ENCODE measurements around the gene SRGAP1. TPM values are rescaled to one million over a fixed set of nuclear protein-coding genes. Genes with fewer than 3 reads are reported as not detected.

The SRGAP1 gene
- total and polyA plus RNA-seq, 9 of the 15 experiments (the other 6 are each of a cell fraction or from before 2014, with no cell fraction given) = 0.01 to 0.13 (median 0.04) TPM; not detected in 3

GRCh38 chr12:64064706-64065105 lies 220.2 kb downstream of the SRGAP1 start:
- no peak for ATAC-seq
- intact Hi-C loops (cut with micrococcal nuclease) (no loop called here), in situ Hi-C loops (cut with MboI) (no loop called here)
- no peak for DNase-seq (ENCODE audit: extremely low read depth in 1 of 4, low spot score in 3 of 4)
- H3K9me1 ChIP-seq (ENCODE audit: control insufficient read depth, insufficient read depth, low read length) = no peaks in the 10 kb centered on the region
- no peaks in the 10 kb centered on the region for H3K27me3 ChIP-seq (ENCODE audit: control insufficient read depth in 2 of 2, insufficient read depth in 2 of 2, low read length in 2 of 2)
- H3K4me2 ChIP-seq (ENCODE audit: insufficient read depth, low read length) = no peak overlapping the region
- no peak overlapping the region for H2AFZ ChIP-seq (ENCODE audit: low read depth, low read length)
- no peaks in the 10 kb centered on the region for H3K9me3 ChIP-seq (replicated peaks; ENCODE audit: control insufficient read depth, insufficient read depth, low read depth, low read length)
- no peak overlapping the region for H3K4me3 ChIP-seq
- ChIA-PET CTCF (ENCODE audit: low intra/inter-chr PET ratio) (no interaction called here), POLR2A (no interaction called here)
- no peaks in the 10 kb centered on the region for H3K79me2 ChIP-seq (ENCODE audit: control insufficient read depth, insufficient read depth, low read length)
- no peak for FAIRE-seq
- no TSS peak for BruUV-seq (replicated peaks)
- H3K4me1 ChIP-seq (replicated peaks in 1 of 2; ENCODE audit: control insufficient read depth in 2 of 2, insufficient read depth in 2 of 2, low read length in 2 of 2) = no peaks in the 10 kb centered on the region
- WGBS (ENCODE audit: insufficient coverage, low coverage, missing lambda C conversion rate) = 0% methylated on average over 8 of the region's 8 CpGs
- H4K20me1 ChIP-seq (replicated peaks; ENCODE audit: control insufficient read depth, insufficient read depth, low read length) = no peaks in the 10 kb centered on the region; the same call in 1 of the 2 replicates
- H3K9ac ChIP-seq (ENCODE audit: insufficient read depth in 1 of 2, low read depth in 2 of 2, low read length in 2 of 2) = no peak overlapping the region
- no peak overlapping the region for H3K27ac ChIP-seq (ENCODE audit: extremely low read depth, low read depth, low read length)
- no peaks in the 10 kb centered on the region for H3K36me3 ChIP-seq (ENCODE audit: control insufficient read depth, insufficient read depth, low read length)
- no peak for TF ChIP-seq BCL6 (CRISPR knock-in tag; IDR thresholded peaks at IDR 0.05)
- no peak for TF ChIP-seq ZNF282 (CRISPR knock-in tag; IDR thresholded peaks at IDR 0.05)
- TF ChIP-seq BDP1 (IDR thresholded peaks at IDR 0.05; ENCODE audit: insufficient read depth, insufficient read length) = no peak
- no peak for TF ChIP-seq TOE1 (IDR thresholded peaks at IDR 0.05; ENCODE audit: borderline replicate concordance)
- TF ChIP-seq TOE1 (CRISPR knock-in tag; IDR thresholded peaks at IDR 0.05; ENCODE audit: borderline replicate concordance, low read depth) = no peak
- no peak for TF ChIP-seq THRAP3 (IDR thresholded peaks at IDR 0.05; ENCODE audit: borderline replicate concordance)
- TF ChIP-seq PHB (CRISPR knock-in tag; IDR thresholded peaks at IDR 0.05) = no peak

GRCh38 chr12:64065881-64066451 lies 221.5 kb downstream of the SRGAP1 start:
- no peak for DNase-seq (ENCODE audit: extremely low read depth in 1 of 4, low spot score in 3 of 4)
- BruUV-seq (replicated peaks) = no TSS peak
- Histone ChIP-seq H3K4me1 (replicated peaks in 1 of 2; ENCODE audit: control insufficient read depth in 2 of 2, insufficient read depth in 2 of 2, low read length in 2 of 2) (no peaks in the 10 kb centered on the region), H3K4me3 (no peak overlapping the region), H2AFZ (ENCODE audit: low read depth, low read length) (no peak overlapping the region), H3K27ac (ENCODE audit: extremely low read depth, low read depth, low read length) (no peak overlapping the region), H3K79me2 (ENCODE audit: control insufficient read depth, insufficient read depth, low read length) (no peaks in the 10 kb centered on the region), H3K9me1 (ENCODE audit: control insufficient read depth, insufficient read depth, low read length) (no peaks in the 10 kb centered on the region), H4K20me1 (replicated peaks; ENCODE audit: control insufficient read depth, insufficient read depth, low read length) (no peaks in the 10 kb centered on the region; the same call in 1 of the 2 replicates), H3K27me3 (ENCODE audit: control insufficient read depth in 2 of 2, insufficient read depth in 2 of 2, low read length in 2 of 2) (no peaks in the 10 kb centered on the region), H3K9me3 (replicated peaks; ENCODE audit: control insufficient read depth, insufficient read depth, low read depth, low read length) (no peaks in the 10 kb centered on the region), H3K36me3 (ENCODE audit: control insufficient read depth, insufficient read depth, low read length) (no peaks in the 10 kb centered on the region), H3K4me2 (ENCODE audit: insufficient read depth, low read length) (no peak overlapping the region), H3K9ac (ENCODE audit: insufficient read depth in 1 of 2, low read depth in 2 of 2, low read length in 2 of 2) (no peak overlapping the region)
- WGBS (ENCODE audit: insufficient coverage, low coverage, missing lambda C conversion rate) = 0% methylated on average over 2 of the region's 2 CpGs
- ChIA-PET CTCF (ENCODE audit: low intra/inter-chr PET ratio) (no interaction called here), POLR2A (no interaction called here)
- no peak for FAIRE-seq
- intact Hi-C loops (cut with micrococcal nuclease) (no loop called here), in situ Hi-C loops (cut with MboI) (no loop called here)
- ATAC-seq = no peak
- TF ChIP-seq ZNF75A (CRISPR knock-in tag; IDR thresholded peaks at IDR 0.05) (no peak), STAT6 (CRISPR knock-in tag; IDR thresholded peaks at IDR 0.05) (no peak), POLR3G (IDR thresholded peaks at IDR 0.05; ENCODE audit: extremely low read depth, insufficient read length, insufficient replicate concordance) (no peak), SPI1 (IDR thresholded peaks at IDR 0.05; ENCODE audit: borderline replicate concordance, low read depth, low read length) (no peak), POU5F1 (IDR thresholded peaks at IDR 0.05; ENCODE audit: borderline replicate concordance, low read depth, low read length, partially characterized antibody) (no peak), ZFX (CRISPR knock-in tag; IDR thresholded peaks at IDR 0.05) (no peak), ZNF316 (IDR thresholded peaks at IDR 0.05) (no peak), ZNF436 (CRISPR knock-in tag; IDR thresholded peaks at IDR 0.05) (no peak), FOS (IDR thresholded peaks at IDR 0.05; ENCODE audit: extremely low read depth, insufficient read length) (no peak)

Data from K562 (cell line).